SU-DHL-6 (cell line): Measurements from ENCODE around the gene TSKS.

ENCODE experiments used
- H2AFZ ChIP-seq: fragments of 200-600 bp; sonication (generic); 2 replicates; pipeline ENCODE4 v1.6.1; 2014; ENCODE audit warnings: low read depth, mild to moderate bottlenecking, moderate library complexity, mixed read lengths, antibody characterized with exemption, low read length; ENCODE audit not compliant: severe bottlenecking
- H3F3A ChIP-seq: fragments of 200-600 bp; shearing (Covaris generic); 2 replicates; pipeline ENCODE4 v1.6.0; 2016; ENCODE audit warnings: antibody characterized with exemption, mild to moderate bottlenecking; ENCODE audit not compliant: insufficient read depth
- H3K27ac ChIP-seq: fragments of 200-600 bp; sonication (generic); 2 replicates; pipeline ENCODE4 v1.5.1; 2016; ENCODE audit warnings: low read depth, mild to moderate bottlenecking, low read length, moderate library complexity, mixed read lengths
- H3K27me3 ChIP-seq: fragments of 200-600 bp; sonication (generic), shearing (Covaris generic); 2 replicates; pipeline ENCODE4 v1.6.0; 2014; ENCODE audit warnings: mild to moderate bottlenecking, low read length
- H3K36me3 ChIP-seq: fragments of 200-600 bp; sonication (generic); 2 replicates; pipeline ENCODE4 v1.6.1; 2014; ENCODE audit warnings: mild to moderate bottlenecking, low read length, mixed read lengths
- H3K4me2 ChIP-seq: fragments of 300-600, 200-600 bp; shearing (Covaris generic), sonication (generic); 2 replicates; pipeline ENCODE4 v1.6.0; 2014; ENCODE audit warnings: low read length, low read depth, mild to moderate bottlenecking; ENCODE audit not compliant: poor library complexity, severe bottlenecking
- H3K4me3 ChIP-seq: fragments of 200-600 bp; sonication (generic); 2 replicates; pipeline ENCODE4 v1.5.1; 2014; ENCODE audit warnings: antibody characterized with exemption, low read length, mild to moderate bottlenecking, mixed read lengths; ENCODE audit not compliant: insufficient read depth, poor library complexity, severe bottlenecking
- H3K79me2 ChIP-seq: fragments of 200-600 bp; sonication (generic); 2 replicates; pipeline ENCODE4 v1.6.1; 2014; ENCODE audit warnings: mild to moderate bottlenecking, low read length, moderate library complexity; ENCODE audit not compliant: insufficient read depth
- H3K9ac ChIP-seq: fragments of 200-600 bp; sonication (generic); 2 replicates; pipeline ENCODE4 v1.7.0; 2014; ENCODE audit warnings: mild to moderate bottlenecking, low read length
- H3K9me2 ChIP-seq: fragments of 200-600 bp; sonication (generic); replicated peaks from 2 replicates; pipeline ENCODE4 v1.6.1; 2014; ENCODE audit warnings: low read length; ENCODE audit not compliant: insufficient read depth
- H3K9me3 ChIP-seq: fragments of 200-600 bp; sonication (generic); 2 replicates; pipeline ENCODE4 v1.6.1; 2014; ENCODE audit warnings: low read length, mixed read lengths; ENCODE audit not compliant: insufficient read depth
- H4K20me1 ChIP-seq: fragments of 200-600 bp; sonication (generic); 2 replicates; pipeline ENCODE4 v1.6.1; 2014; ENCODE audit warnings: low read depth, mild to moderate bottlenecking, antibody characterized with exemption, low read length, moderate library complexity, mixed read lengths
- CTCF ChIP-seq: fragments of 200-600 bp; sonication (generic); IDR thresholded peaks from one replicate; pipeline ENCODE4 v1.5.1; 2017; ENCODE audit warnings: antibody characterized with exemption, mild to moderate bottlenecking, low read length, moderate library complexity; ENCODE audit not compliant: insufficient read depth, poor library complexity, severe bottlenecking
- EZH2phosphoT487 ChIP-seq: fragments of 200-600 bp; sonication (generic), shearing (Covaris generic); conservative IDR thresholded peaks from 2 replicates; pipeline ENCODE4 v1.6.1; 2018; ENCODE audit warnings: mild to moderate bottlenecking, antibody characterized with exemption, low read length, moderate library complexity, mixed read lengths

Gene TSKS

GRCh38 chr19:49795615-49796014 lies 32.5 kb upstream of the TSKS start:
- Histone ChIP-seq H3K79me2 (no peaks in the 10 kb centered on the region), H3K36me3 (no peaks in the 10 kb centered on the region), H4K20me1 (no peaks in the 10 kb centered on the region), H3K27ac (no peak overlapping the region), H3K9ac (no peak overlapping the region), H3F3A (no peaks in the 10 kb centered on the region), H3K9me2 (no peaks in the 10 kb centered on the region), H3K9me3 (no peaks in the 10 kb centered on the region), H3K4me3 (no peak overlapping the region), H3K27me3 (no peaks in the 10 kb centered on the region), H3K4me2 (no peak overlapping the region), H2AFZ (no peak overlapping the region)
- TF ChIP-seq CTCF, result no peak

- Histone ChIP-seq H2AFZ (no peak overlapping the region), H3K4me3 (no peak overlapping the region), H3K9me3 (no peaks in the 10 kb centered on the region), H3K36me3 (no peaks in the 10 kb centered on the region), H4K20me1 (no peaks in the 10 kb centered on the region), H3K79me2 (no peaks in the 10 kb centered on the region), H3F3A (no peaks in the 10 kb centered on the region), H3K27ac (no peak overlapping the region), H3K9ac (no peak overlapping the region), H3K4me2 (no peak overlapping the region), H3K9me2 (no peaks in the 10 kb centered on the region), H3K27me3 (no peaks in the 10 kb centered on the region)
- no peak for TF ChIP-seq CTCF
- no peak for TF ChIP-seq EZH2phosphoT487
These were observed 30.4 kb upstream of the TSKS start for GRCh38 chr19:49793561-49793840.

- Histone ChIP-seq H3K36me3 (no peaks in the 10 kb centered on the region), H3K27ac (no peak overlapping the region), H3K9ac (no peak overlapping the region), H3K27me3 (no peaks in the 10 kb centered on the region), H3F3A (no peaks in the 10 kb centered on the region), H3K9me2 (no peaks in the 10 kb centered on the region), H2AFZ (no peak overlapping the region), H3K4me2 (no peak overlapping the region), H3K9me3 (no peaks in the 10 kb centered on the region), H4K20me1 (no peaks in the 10 kb centered on the region), H3K79me2 (no peaks in the 10 kb centered on the region), H3K4me3 (no peak overlapping the region)
- TF ChIP-seq EZH2phosphoT487 (no peak), CTCF (no peak)
These were observed 29.9 kb upstream of the TSKS start for GRCh38 chr19:49792829-49793560.
